GM12872 (cell line): ENCODE data around the gene GGTA1.

ENCODE experiments used
- TF ChIP-seq, protein P1 (sequence below): IDR thresholded peaks from 3 replicates; pipeline ENCODE4 v1.5.1; 2011; ENCODE audit warnings: low read depth, mild to moderate bottlenecking, low read length, moderate library complexity; ENCODE audit not compliant: insufficient read depth

GGTA1 gene

DNA sequence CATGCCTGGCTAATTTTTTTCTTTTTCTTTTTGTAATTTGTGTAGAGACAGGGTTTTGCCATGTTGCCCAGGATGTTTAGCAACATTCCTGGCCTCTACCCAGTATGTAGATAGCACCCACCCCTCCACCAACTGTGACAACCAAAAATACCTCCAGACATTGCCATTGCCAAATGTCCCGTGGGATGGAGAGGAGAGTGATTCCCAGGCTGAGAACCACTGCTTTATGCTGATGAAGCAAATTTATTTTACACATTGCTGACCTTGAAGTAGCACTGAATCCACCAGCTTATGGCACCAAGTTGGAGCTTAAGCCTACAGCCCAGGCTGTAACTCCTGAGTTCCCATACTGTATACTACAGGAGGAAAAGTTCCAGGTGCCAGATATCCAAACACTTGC, 58.5 kb downstream of the GGTA1 start:
- TF ChIP-seq, protein P1, sequence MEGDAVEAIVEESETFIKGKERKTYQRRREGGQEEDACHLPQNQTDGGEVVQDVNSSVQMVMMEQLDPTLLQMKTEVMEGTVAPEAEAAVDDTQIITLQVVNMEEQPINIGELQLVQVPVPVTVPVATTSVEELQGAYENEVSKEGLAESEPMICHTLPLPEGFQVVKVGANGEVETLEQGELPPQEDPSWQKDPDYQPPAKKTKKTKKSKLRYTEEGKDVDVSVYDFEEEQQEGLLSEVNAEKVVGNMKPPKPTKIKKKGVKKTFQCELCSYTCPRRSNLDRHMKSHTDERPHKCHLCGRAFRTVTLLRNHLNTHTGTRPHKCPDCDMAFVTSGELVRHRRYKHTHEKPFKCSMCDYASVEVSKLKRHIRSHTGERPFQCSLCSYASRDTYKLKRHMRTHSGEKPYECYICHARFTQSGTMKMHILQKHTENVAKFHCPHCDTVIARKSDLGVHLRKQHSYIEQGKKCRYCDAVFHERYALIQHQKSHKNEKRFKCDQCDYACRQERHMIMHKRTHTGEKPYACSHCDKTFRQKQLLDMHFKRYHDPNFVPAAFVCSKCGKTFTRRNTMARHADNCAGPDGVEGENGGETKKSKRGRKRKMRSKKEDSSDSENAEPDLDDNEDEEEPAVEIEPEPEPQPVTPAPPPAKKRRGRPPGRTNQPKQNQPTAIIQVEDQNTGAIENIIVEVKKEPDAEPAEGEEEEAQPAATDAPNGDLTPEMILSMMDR, result no peak

- TF ChIP-seq, protein P1, result no peak
These were observed 59.7 kb downstream of the GGTA1 start for GRCh38 chr9:121439711-121440664.

- TF ChIP-seq, protein P1, result no peak
These were observed 60.6 kb downstream of the GGTA1 start for GRCh38 chr9:121439016-121439415.

GRCh38 chr9:121437891-121438290, 61.8 kb downstream of the GGTA1 start:
- TF ChIP-seq, protein P1, result no peak

DNA sequence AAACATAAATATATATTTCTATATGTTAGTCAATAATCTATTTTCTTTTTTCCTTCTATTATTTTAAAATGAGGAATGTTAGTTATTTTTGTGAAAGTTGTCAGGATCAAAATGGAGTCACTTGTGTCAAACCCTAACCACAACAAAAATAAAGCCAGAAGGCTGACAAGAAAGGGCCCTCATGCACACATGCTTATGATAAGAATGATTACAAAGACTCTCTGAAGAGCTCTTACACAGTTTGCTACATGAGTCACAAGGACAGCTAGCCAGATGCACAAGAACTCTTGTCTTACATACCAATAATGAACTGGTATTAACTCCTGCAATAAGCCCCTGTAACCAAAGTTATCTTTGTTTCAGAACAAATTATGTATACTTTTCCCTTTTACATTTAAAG, 64.7 kb downstream of the GGTA1 start:
- TF ChIP-seq, protein P1, result no peak

DNA sequence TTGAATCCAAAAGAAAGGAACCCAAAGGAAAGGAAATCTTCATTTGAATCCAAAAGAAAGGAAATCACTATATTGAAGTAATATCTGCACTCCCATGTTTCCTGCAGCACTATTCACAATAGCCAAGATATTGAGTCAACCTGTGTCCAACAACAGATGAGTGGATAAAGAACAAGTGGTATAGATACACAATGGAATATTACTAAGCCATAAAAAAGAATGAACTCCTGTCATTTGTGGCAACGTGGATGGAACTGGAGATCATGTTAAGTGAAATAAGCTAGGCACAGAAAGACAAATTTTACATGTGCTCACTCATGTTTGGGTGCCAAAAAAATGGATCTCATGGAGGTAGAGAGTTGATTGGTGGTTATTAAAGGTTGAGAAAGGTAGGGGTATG, 71.7 kb downstream of the GGTA1 start:
- TF ChIP-seq, protein P1, result no peak

- TF ChIP-seq, protein P1, result no peak
These were observed 75.6 kb downstream of the GGTA1 start for GRCh38 chr9:121424024-121424432.
